HepG2 (cell line): ENCODE measurements around the gene EVI2B. TPM values are rescaled to one million over a fixed set of nuclear protein-coding genes. Genes with fewer than 3 reads are reported as not detected.

ENCODE experiments used
- ATAC-seq: fragments of 200-7000 bp; cut with Tn5 transposase; 3 replicates; pipeline ENCODE4 v1.9.1; 2020; ENCODE audit warnings: mild to moderate bottlenecking, moderate library complexity
- BruUV-seq: library from RNA; stranded (reverse); fragments of 400-500 nt; replicated peaks from 2 replicates; lab custom pipeline; 2021; lab: Mats Ljungman, UMichigan
- CTCF ChIA-PET: fragments of 300-600 bp; formaldehyde crosslinking; extraction: SDS; loops from one replicate; lab custom pipeline; 2021; ENCODE audit warnings: low total read pairs, inconsistent platforms, low intra/inter-chr PET ratio; lab: Yijun Ruan, JAX
- POLR2A ChIA-PET: fragments of 350-600 bp; sonication (Branson Sonifier 250); formaldehyde crosslinking; loops from one replicate; lab custom pipeline; 2020; ENCODE audit warnings: antibody characterized with exemption, inconsistent platforms; lab: Yijun Ruan, JAX
- DNase-seq: peaks from one replicate; pipeline ENCODE4 v3.0.0-alpha.2; 2015; ENCODE audit warnings: low spot score
- FAIRE-seq: peaks from 3 replicates; lab custom pipeline; 2011; peaks lifted over from hg19 to GRCh38; lab: Jason Lieb, UNC
- H2AFZ ChIP-seq: one replicate; pipeline ENCODE4 v1.6.1; 2011; ENCODE audit warnings: low read length, inconsistent platforms
- H3K27ac ChIP-seq: fragments of 300-600 bp; 3 replicates; pipeline ENCODE4 v1.8.0; 2011; ENCODE audit warnings: mixed run types, mild to moderate bottlenecking, mixed read lengths, low read length, inconsistent platforms; ENCODE audit not compliant: insufficient read depth; ENCODE audit errors: extremely low read length
- H3K27me3 ChIP-seq, 2 experiments: fragments of 200-600 bp in 1 of 2; 2 replicates in 1 of 2; 3 replicates in 1 of 2; pipeline versions ENCODE4 v1.6.0 to v1.8.0; 2011; ENCODE audit warnings: low read length in 2 of 2, mild to moderate bottlenecking in 2 of 2, moderate library complexity in 2 of 2, inconsistent platforms in 1 of 2; ENCODE audit not compliant: insufficient read depth in 2 of 2, control insufficient read depth in 1 of 2
- H3K36me3 ChIP-seq, 2 experiments: fragments of 200-600 bp in 1 of 2; replicated peaks in 1 of 2; 2 replicates in 1 of 2; 3 replicates in 1 of 2; pipeline versions ENCODE4 v1.5.1 to v1.8.0; 2011; ENCODE audit warnings: low read length in 2 of 2, inconsistent platforms in 1 of 2; ENCODE audit not compliant: insufficient read depth in 2 of 2, control insufficient read depth in 1 of 2
- H3K4me1 ChIP-seq: 2 replicates; pipeline ENCODE4 v1.5.1; 2012; ENCODE audit warnings: low read length, inconsistent platforms; ENCODE audit not compliant: insufficient read depth
- H3K4me2 ChIP-seq: 2 replicates; pipeline ENCODE4 v1.6.0; 2011; ENCODE audit warnings: low read depth, low read length, inconsistent platforms
- H3K4me3 ChIP-seq, 3 experiments: fragments of 200-600 bp in 1 of 3; sonication (generic), shearing (Covaris generic) in 1 of 3; replicated peaks in 1 of 3; 2 replicates each; pipeline ENCODE4 v1.5.1; 2011 to 2016; ENCODE audit warnings: low read length in 3 of 3, inconsistent platforms in 2 of 3, low read depth in 2 of 3, mild to moderate bottlenecking in 2 of 3, control low read depth in 1 of 3, mixed read lengths in 1 of 3; ENCODE audit not compliant: insufficient read depth in 1 of 3
- H3K79me2 ChIP-seq: one replicate; pipeline ENCODE4 v1.6.1; 2011; ENCODE audit warnings: low read length, inconsistent platforms; ENCODE audit not compliant: insufficient read depth
- H3K9ac ChIP-seq: 2 replicates; pipeline ENCODE4 v1.6.0; 2011; ENCODE audit warnings: mild to moderate bottlenecking, low read depth, low read length, inconsistent platforms; ENCODE audit not compliant: insufficient read depth
- H3K9me3 ChIP-seq: 2 replicates; pipeline ENCODE4 v1.5.1; 2012; ENCODE audit warnings: mild to moderate bottlenecking, low read length
- H4K20me1 ChIP-seq: 2 replicates; pipeline ENCODE4 v1.6.0; 2011; ENCODE audit warnings: inconsistent platforms, mild to moderate bottlenecking, low read length, moderate library complexity; ENCODE audit not compliant: insufficient read depth
- ETV5 ChIP-seq: IDR thresholded peaks from 2 replicates; pipeline ENCODE4 v1.6.1; 2018; ENCODE audit warnings: missing biosample characterization, missing genetic modification reagents, inconsistent platforms, borderline replicate concordance
- GTF2F1 ChIP-seq: fragments of 150-350 bp; IDR thresholded peaks from 2 replicates; pipeline ENCODE4 v1.6.1; 2014; ENCODE audit warnings: low read length
- HDAC2 ChIP-seq: sonication (generic); formaldehyde crosslinking; IDR thresholded peaks from 2 replicates; pipeline ENCODE4 v1.4.0; 2020; ENCODE audit warnings: missing genetic modification reagents
- IRF1 ChIP-seq: sonication (generic); formaldehyde crosslinking; IDR thresholded peaks from 2 replicates; pipeline ENCODE4 v1.4.0; 2020; ENCODE audit warnings: low read depth, mild to moderate bottlenecking, missing genetic modification reagents
- JDP2 ChIP-seq: sonication (generic); formaldehyde crosslinking; IDR thresholded peaks from 2 replicates; pipeline ENCODE4 v1.8.1; 2022; ENCODE audit warnings: missing genetic modification reagents, borderline replicate concordance
- RARG ChIP-seq: sonication (generic); formaldehyde crosslinking; IDR thresholded peaks from 2 replicates; pipeline ENCODE4 v1.4.0; 2020; ENCODE audit warnings: low read depth, mild to moderate bottlenecking, missing genetic modification reagents
- REST ChIP-seq, 2 experiments: IDR thresholded peaks; 2 replicates each; pipeline ENCODE4 v1.6.1; 2011 to 2012; ENCODE audit warnings: low read length in 2 of 2, borderline replicate concordance in 1 of 2, low read depth in 1 of 2, mild to moderate bottlenecking in 1 of 2, moderate library complexity in 1 of 2
- SP140L ChIP-seq: sonication (generic); formaldehyde crosslinking; IDR thresholded peaks from 2 replicates; pipeline ENCODE4 v1.4.0; 2020; ENCODE audit warnings: missing genetic modification reagents, borderline replicate concordance
- SSRP1 ChIP-seq: IDR thresholded peaks from 2 replicates; pipeline ENCODE4 v1.6.1; 2016; ENCODE audit warnings: control low read depth
- STAG1 ChIP-seq: sonication (generic); formaldehyde crosslinking; IDR thresholded peaks from 2 replicates; pipeline ENCODE4 v1.4.0; 2020; ENCODE audit warnings: missing genetic modification reagents
- STAT6 ChIP-seq: sonication (generic); formaldehyde crosslinking; IDR thresholded peaks from 2 replicates; pipeline ENCODE4 v1.4.0; 2020; ENCODE audit warnings: missing genetic modification reagents, mild to moderate bottlenecking, borderline replicate concordance
- TSC22D2 ChIP-seq: sonication (generic); formaldehyde crosslinking; IDR thresholded peaks from 2 replicates; pipeline ENCODE4 v1.5.1; 2020; ENCODE audit warnings: missing genetic modification reagents, mild to moderate bottlenecking, borderline replicate concordance
- ZNF225 ChIP-seq: sonication (generic); formaldehyde crosslinking; IDR thresholded peaks from 2 replicates; pipeline ENCODE4 v1.4.0; 2020; ENCODE audit warnings: mild to moderate bottlenecking, missing genetic modification reagents
- ZNF510 ChIP-seq: sonication (generic); formaldehyde crosslinking; IDR thresholded peaks from 2 replicates; pipeline ENCODE4 v1.4.0; 2020; ENCODE audit warnings: low read depth, mild to moderate bottlenecking, missing genetic modification reagents
- ZNF570 ChIP-seq: sonication (generic); formaldehyde crosslinking; IDR thresholded peaks from 2 replicates; pipeline ENCODE4 v1.4.0; 2020; ENCODE audit warnings: mild to moderate bottlenecking, missing genetic modification reagents, borderline replicate concordance
- WGBS: methylation state at CpG from one replicate; pipeline ENCODE4 v1.1.6; 2017; ENCODE audit warnings: low lambda C conversion rate; 5-methylcytosine and 5-hydroxymethylcytosine counted together
- in situ Hi-C: cut with HindIII; loops from 2 replicates; pipeline ENCODE4 v1.10.0; 2017; ENCODE audit warnings: low pct_unique_long_range_greater_than_20kb; ENCODE audit not compliant: extremely low pct_ligation_motif_present
- intact Hi-C: fragments of 100-400 bp; cut with micrococcal nuclease; formaldehyde crosslinking; loops from one replicate; pipeline ENCODE4 v1.10.0; 2022; ENCODE audit not compliant: unreplicated experiment
- polyA plus RNA-seq, 8 experiments: library from polyadenylated mRNA; depleted of rRNA in 3 of 8; stranded (reverse) in 7 of 8; unstranded in 1 of 8; fragments of >200 nt; fragmentation: Illumina TruSeq in 4 of 8; extraction: Trizol in 4 of 8; gene quantifications; 2 replicates each; pipeline versions ENCODE4 v1.2.1 to v1.2.3, GENCODE V29; 2011 to 2016; ENCODE audit warnings: low read depth in 4 of 8, missing spikeins in 1 of 8, mixed read lengths in 1 of 8; ENCODE audit not compliant: insufficient read depth in 1 of 8
- total RNA-seq, 5 experiments: library from RNA; depleted of rRNA; stranded (reverse); fragments of >200 nt; fragmentation: Illumina TruSeq; extraction: Trizol; gene quantifications; 2 replicates each; pipeline ENCODE4 v1.2.3, GENCODE V29; 2016; ENCODE audit warnings: low read depth in 1 of 5

Gene EVI2B
- total and polyA plus RNA-seq, 2 of the 13 experiments (the other 11 are each of a cell fraction or from before 2014, with no cell fraction given): not detected

GRCh38 chr17:31309556-31309955 is 4.3 kb downstream of the EVI2B start (continued):
- no peak for TF ChIP-seq REST (IDR thresholded peaks at IDR 0.05; ENCODE audit: borderline replicate concordance in 1 of 2, low read depth in 1 of 2, low read length in 2 of 2)
- TF ChIP-seq STAT6 (CRISPR knock-in tag): no peak

GRCh38 chr17:31308372-31309334 is 5.2 kb downstream of the EVI2B start:
- H3K9ac ChIP-seq: no peak overlapping the region
- no peaks in the 10 kb centered on the region for H3K36me3 ChIP-seq
- CTCF ChIA-PET: no interaction called here
- no peak overlapping the region for H3K27ac ChIP-seq
- FAIRE-seq (no peak), DNase-seq (no peak), ATAC-seq (no peak)
- POLR2A ChIA-PET: no interaction called here
- H3K9me3 ChIP-seq: no peaks in the 10 kb centered on the region
- WGBS: 80% methylated on average over 5 of the region's 5 CpGs
- BruUV-seq: no TSS peak
- H3K4me1 ChIP-seq: no peaks in the 10 kb centered on the region
- H3K79me2 ChIP-seq: no peaks in the 10 kb centered on the region
- H4K20me1 ChIP-seq: no peaks in the 10 kb centered on the region
- intact Hi-C loops: no loop called here
- no peak overlapping the region for H2AFZ ChIP-seq
- in situ Hi-C loops: no loop called here
- H3K4me3 ChIP-seq: no peak overlapping the region
- H3K27me3 ChIP-seq: no peaks in the 10 kb centered on the region
- no peak overlapping the region for H3K4me2 ChIP-seq
- TF ChIP-seq RARG (CRISPR knock-in tag): no peak
- TF ChIP-seq HDAC2 (CRISPR knock-in tag): no peak
- TF ChIP-seq JDP2 (CRISPR knock-in tag): no peak
- TF ChIP-seq SSRP1 (CRISPR knock-in tag): no peak
- TF ChIP-seq ZNF510 (CRISPR knock-in tag): no peak
- no peak for TF ChIP-seq ZNF225 (CRISPR knock-in tag)
- no peak for TF ChIP-seq GTF2F1
- TF ChIP-seq STAG1 (CRISPR knock-in tag): no peak
- no peak for TF ChIP-seq ETV5 (CRISPR knock-in tag)
- TF ChIP-seq IRF1: no peak
- no peak for TF ChIP-seq ZNF570
- no peak for TF ChIP-seq TSC22D2 (CRISPR knock-in tag)
- TF ChIP-seq SP140L (CRISPR knock-in tag): no peak
